Effector memory CD8-positive, alpha-beta T cell (primary cell): ENCODE data around the gene SARNP.
"Not testable (repeated sequence)": the region's sequence is repeated elsewhere in the genome, so short reads cannot be mapped to it uniquely, and the experiment has no call there.

ENCODE experiments used
- ATAC-seq: fragments of 150-1000 bp; cut with Tn5 transposase; replicated peaks from 2 replicates; pipeline ENCODE4 v1.10.0; 2021; ENCODE audit warnings: mild to moderate bottlenecking, moderate library complexity
- DNase-seq, 3 experiments: peaks; one replicate each; pipeline ENCODE4 v3.0.0; 2021
- H3K27ac Mint-ChIP-seq, 2 donors: one replicate each; pipeline ENCODE4 v1.8.0; 2022; ENCODE audit warnings: mild to moderate bottlenecking in 2 of 2, mixed read lengths in 2 of 2, moderate library complexity in 2 of 2
- H3K27me3 Mint-ChIP-seq, 2 donors: one replicate each; pipeline ENCODE4 v1.8.0; 2022; ENCODE audit warnings: mixed read lengths in 2 of 2
- H3K36me3 Mint-ChIP-seq: one replicate; pipeline ENCODE4 v1.8.0; 2022; ENCODE audit warnings: mild to moderate bottlenecking, moderate library complexity, mixed read lengths; ENCODE audit not compliant: insufficient read depth
- H3K4me1 Mint-ChIP-seq, 2 donors: one replicate each; pipeline ENCODE4 v1.8.0; 2022; ENCODE audit warnings: low read depth in 2 of 2, mixed read lengths in 2 of 2
- H3K4me3 Mint-ChIP-seq, 2 donors: one replicate each; pipeline ENCODE4 v1.8.0; 2022; ENCODE audit warnings: mild to moderate bottlenecking in 2 of 2, mixed read lengths in 2 of 2, moderate library complexity in 2 of 2
- H3K9me3 Mint-ChIP-seq, 2 donors: one replicate each; pipeline ENCODE4 v1.8.0; 2022; ENCODE audit warnings: mixed read lengths in 2 of 2

SARNP gene

DNA sequence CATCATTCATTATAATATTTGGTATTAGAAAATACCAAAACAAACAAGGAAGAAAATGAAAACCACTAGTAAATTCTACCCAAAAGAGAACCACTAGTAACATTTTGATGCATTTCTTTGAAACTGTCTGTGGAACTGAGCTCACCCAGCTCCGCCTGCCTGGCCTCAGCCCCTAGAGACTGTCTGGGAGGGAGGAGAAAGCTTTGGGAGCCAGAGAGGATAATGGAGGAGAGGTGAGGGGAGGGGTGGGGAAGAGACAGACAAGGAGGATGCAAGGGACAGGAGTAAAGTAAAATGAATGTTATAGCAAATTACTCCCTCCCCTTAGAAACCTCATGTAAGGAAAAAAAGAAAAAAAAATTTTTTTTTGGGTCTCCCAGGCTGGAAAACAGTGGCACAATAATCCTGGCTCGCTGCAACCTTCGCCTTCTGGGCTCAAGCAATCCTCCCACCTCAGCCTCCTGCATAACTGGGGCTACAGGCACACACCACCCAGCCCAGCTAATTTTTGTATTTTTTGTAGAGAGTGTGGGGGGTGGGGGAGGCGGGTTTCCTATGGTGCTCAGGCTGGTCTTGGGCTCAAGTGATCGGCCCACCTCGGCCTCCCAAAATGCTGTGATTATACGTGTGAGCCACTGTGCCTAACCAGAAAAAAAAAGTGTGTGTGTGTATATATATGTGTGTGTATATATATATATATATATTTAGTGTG, 28.4 kb upstream of the SARNP start:
- Mint-ChIP-seq H3K4me1 (no peaks in the 10 kb centered on the region), H3K36me3 (no peaks in the 10 kb centered on the region), H3K9me3 (no peaks in the 10 kb centered on the region), H3K27me3 (peaks cover 22 to 28% of the 10 kb centered on the region in 2 donors), H3K27ac (peak overlapping the region in 1 of 2 donors; percentile 78), H3K4me3 (no peak overlapping the region)
- ATAC-seq (no peak), DNase-seq (no peak)

DNA sequence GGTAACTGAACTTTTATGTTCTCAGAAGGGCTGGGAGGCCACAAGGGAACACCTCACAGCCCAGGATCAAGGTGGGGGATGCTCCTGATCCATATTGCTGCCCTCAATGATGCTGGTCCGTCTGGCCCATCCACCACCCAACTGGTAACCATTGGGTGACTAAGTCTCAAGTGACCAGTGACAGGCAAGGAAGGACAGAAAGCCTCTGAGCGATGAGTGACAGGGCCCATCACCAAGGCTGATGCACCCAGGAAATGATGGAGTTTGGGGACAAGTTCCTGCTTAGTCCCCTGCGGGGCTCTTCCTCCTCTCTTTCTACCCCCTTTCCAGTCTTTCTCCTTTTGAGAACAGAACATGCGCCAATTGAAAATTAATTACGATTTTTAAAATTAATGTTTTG, 27.8 kb upstream of the SARNP start:
- Mint-ChIP-seq H3K27me3 (peaks cover 17 to 22% of the 10 kb centered on the region in 2 donors), H3K36me3 (no peaks in the 10 kb centered on the region), H3K27ac (no peak overlapping the region), H3K4me3 (no peak overlapping the region), H3K9me3 (no peaks in the 10 kb centered on the region), H3K4me1 (no peaks in the 10 kb centered on the region)
- ATAC-seq (no peak), DNase-seq (no peak)

DNA sequence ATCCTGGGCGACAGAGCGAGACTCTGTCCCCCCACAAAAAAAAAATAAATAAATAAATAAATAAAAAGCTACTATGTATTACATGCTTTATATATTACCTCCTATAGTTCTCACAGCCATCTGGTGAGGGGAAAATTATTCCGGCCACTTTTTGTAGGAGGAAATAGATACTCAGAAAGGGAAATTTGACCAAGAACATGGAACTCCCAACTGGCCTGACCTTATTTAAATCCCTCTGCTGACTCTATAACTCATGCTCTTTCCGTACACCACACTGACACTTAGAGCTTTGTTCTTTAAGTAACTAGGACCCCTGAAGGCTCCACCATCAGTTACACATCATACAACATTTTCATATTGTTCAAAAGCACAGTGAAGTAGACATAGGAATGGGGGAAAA, 27.4 kb upstream of the SARNP start:
- no peaks in the 10 kb centered on the region for H3K4me1 Mint-ChIP-seq
- peaks cover 13 to 18% of the 10 kb centered on the region in 2 donors for H3K27me3 Mint-ChIP-seq
- H3K27ac Mint-ChIP-seq, result no peak overlapping the region
- H3K4me3 Mint-ChIP-seq, result no peak overlapping the region
- no peaks in the 10 kb centered on the region for H3K36me3 Mint-ChIP-seq
- H3K9me3 Mint-ChIP-seq, result no peaks in the 10 kb centered on the region
- no peak for ATAC-seq
- DNase-seq, result no peak

DNA sequence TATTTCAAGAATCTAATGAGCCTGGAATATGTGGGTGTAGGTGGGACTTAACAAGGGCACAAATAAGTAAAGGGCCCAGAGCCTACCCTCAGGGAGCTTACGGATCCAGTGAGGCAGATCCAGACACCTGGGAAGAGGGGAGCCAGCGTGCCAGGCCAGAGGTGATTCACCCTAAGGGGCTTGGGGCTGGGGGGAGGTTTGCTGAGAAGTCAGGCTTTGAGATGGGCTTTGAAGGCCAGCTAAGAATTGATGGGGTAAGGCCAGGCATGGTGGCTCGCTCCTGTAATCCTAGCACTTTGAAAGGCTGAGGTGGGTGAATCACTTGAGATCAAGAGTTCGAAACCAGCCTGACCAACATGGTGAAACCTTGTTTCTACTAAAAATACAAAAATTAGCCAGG, 25.9 kb upstream of the SARNP start:
- H3K9me3 Mint-ChIP-seq, result no peaks in the 10 kb centered on the region
- H3K36me3 Mint-ChIP-seq, result no peaks in the 10 kb centered on the region
- DNase-seq, result no peak
- ATAC-seq, result no peak
- peaks cover 5 to 14% of the 10 kb centered on the region in 2 donors for H3K27me3 Mint-ChIP-seq
- no peak overlapping the region for H3K4me3 Mint-ChIP-seq
- no peak overlapping the region for H3K27ac Mint-ChIP-seq
- no peaks in the 10 kb centered on the region for H3K4me1 Mint-ChIP-seq

DNA sequence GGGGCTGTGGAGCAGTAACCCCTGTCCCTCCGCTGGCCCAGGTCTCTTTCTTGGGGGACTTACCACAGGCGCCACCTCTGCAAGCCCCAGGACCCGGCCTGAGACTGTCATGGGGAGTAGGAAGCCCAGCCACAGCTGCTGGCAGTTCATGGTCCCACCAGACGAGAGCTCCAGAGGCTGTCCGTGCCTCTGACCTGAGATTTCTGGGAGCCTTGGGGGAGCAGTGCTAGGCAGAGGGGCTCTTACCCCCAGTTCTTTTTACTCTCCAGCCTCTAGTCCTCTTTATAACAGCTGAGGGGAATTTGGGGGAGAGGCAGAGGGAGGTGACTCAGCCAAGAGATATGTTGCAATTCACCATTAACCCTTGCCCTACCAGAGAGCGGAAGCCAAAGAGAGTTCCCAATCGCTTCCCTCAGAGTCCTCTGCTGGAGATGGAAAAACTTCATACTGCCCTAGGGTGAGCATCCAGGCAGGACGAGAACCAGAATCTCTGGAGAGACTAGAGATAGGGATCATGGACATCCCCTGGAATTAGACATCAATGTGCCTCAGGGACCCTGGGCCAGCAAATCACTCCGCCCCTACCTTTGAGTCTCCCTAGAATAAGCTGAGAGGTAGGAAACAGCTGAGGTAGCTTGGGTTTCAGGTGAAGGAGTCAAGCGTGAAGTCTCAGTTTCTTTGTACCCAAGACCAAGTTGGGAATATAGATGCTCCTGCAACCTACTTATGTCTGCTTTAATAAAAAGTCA, 25.3 kb upstream of the SARNP start, which contains the start of gene MMP19:
Gene MMP19, minus strand, starts transcription at position 256 of the 749 bp plus-strand sequence. Its CDS starts 106 bp downstream, at position 150.
- no peak within 1 kb of the TSS for H3K4me3 Mint-ChIP-seq
- no peak for ATAC-seq
- H3K9me3 Mint-ChIP-seq, result no peaks in the 10 kb centered on the region
- no peak within 1 kb of the TSS for H3K27ac Mint-ChIP-seq
- H3K36me3 Mint-ChIP-seq, result no peaks in the 10 kb centered on the region
- H3K27me3 Mint-ChIP-seq, result peaks cover 5 to 19% of the 10 kb centered on the region in 2 donors
- no peaks in the 10 kb centered on the region for H3K4me1 Mint-ChIP-seq
- DNase-seq, result no peak

DNA sequence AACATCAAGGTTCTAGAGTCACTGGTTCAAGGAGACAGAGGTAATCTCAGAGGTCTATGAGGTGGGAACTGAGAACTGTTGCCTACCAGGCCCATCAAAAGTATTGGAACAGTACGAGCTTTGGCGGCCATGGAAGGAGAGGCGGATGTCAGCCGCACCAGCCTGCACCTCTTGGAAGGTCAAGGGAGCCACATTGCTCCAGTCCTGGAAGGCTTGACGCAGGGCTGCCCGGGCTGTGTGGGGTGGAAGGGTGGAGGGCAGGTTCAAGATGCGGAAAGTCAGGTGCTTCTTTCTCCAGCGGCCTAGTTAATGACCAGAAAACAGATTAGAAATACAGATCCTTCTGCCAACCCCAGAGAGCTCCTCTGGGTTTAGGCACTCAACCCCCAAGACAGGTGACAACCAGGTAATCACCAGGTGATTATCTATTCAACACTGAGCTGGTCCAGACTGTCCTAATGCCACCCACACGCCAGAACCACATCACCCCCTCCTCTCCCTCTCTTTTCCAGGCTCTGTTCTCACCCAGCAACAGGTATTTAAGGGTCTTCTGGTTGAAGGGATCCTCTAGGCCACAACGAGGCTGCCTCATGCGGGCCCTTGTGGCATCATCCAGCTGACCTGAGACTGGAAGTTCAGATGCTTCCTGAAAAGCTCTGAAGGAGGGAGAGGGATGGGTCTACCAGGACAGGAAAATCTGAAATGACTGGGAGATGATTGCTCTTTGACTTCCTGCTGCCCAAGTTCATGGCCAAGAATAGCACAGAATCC, 23.2 kb upstream of the SARNP start:
- Mint-ChIP-seq H3K27ac (no peak overlapping the region), H3K36me3 (no peaks in the 10 kb centered on the region), H3K4me3 (no peak overlapping the region), H3K4me1 (no peaks in the 10 kb centered on the region), H3K27me3 (peaks cover 5 to 21% of the 10 kb centered on the region in 2 donors), H3K9me3 (no peaks in the 10 kb centered on the region)
- DNase-seq (no peak), ATAC-seq (no peak)

DNA sequence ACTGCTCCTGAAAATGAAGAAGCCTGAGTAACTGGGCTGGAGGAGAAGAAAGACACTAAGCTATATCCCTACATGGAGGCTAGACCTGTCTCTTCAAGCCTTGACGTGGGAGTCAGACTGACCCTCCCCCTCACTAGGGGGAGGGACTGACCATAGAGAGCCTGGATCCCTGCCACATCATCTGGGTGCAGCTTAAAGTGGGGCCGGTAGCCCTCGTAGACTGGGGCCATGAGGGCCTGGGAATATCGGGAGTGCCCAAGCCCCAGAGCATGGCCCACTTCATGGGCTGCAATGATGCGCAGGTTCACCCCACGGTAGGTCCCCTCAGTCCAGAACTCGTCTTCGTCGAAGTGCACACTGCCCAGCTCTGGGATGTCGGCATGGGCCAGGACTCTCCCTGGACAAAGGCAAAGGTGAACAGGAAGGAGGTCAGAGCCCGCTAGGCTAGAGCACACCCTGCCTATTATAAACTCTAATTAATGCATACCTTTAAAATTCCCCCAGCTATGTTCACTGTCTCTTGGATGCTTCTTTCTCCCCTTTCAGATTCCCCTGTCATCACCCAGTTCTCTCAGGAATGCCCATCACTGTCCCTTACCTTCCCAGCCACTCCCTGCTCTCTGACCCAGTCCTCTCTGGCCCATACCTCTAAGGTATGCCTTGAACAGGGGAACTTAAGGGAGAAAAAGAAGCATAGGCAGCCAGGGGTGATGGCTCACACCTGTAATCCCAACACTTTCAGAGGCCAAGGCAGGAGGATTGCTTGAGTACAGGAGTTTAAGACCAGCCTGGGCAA, 22.0 kb upstream of the SARNP start:
- DNase-seq (no peak), ATAC-seq (no peak)
- Mint-ChIP-seq H3K4me3 (no peak overlapping the region), H3K27ac (no peak overlapping the region), H3K36me3 (no peaks in the 10 kb centered on the region), H3K4me1 (no peaks in the 10 kb centered on the region), H3K27me3 (peaks cover 5 to 21% of the 10 kb centered on the region in 2 donors), H3K9me3 (no peaks in the 10 kb centered on the region)

DNA sequence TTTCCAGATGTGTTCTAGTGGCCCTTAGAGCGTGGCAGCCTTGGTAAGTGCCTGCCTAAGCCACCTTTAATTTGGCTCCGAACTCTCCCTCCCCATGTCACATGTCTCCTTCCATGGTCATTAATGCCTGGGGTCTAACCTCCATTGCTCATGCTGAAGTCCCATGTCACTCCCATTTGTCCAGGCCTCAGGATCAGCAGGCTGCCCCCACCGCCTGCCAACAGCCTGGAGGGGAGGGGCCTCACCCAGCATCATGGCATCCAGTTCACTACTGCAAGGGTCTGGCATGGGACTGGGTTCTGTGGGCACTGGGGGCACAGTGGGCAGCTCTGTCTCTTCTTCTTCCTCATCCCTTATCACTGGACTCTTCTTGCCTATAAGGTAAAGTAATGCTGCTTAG, 20.8 kb upstream of the SARNP start:
- ATAC-seq (no peak), DNase-seq (no peak)
- Mint-ChIP-seq H3K9me3 (no peaks in the 10 kb centered on the region), H3K4me1 (peaks cover 0 to 2% of the 10 kb centered on the region in 2 donors), H3K27ac (no peak overlapping the region), H3K4me3 (no peak overlapping the region), H3K36me3 (no peaks in the 10 kb centered on the region), H3K27me3 (peaks cover 5 to 21% of the 10 kb centered on the region in 2 donors)

DNA sequence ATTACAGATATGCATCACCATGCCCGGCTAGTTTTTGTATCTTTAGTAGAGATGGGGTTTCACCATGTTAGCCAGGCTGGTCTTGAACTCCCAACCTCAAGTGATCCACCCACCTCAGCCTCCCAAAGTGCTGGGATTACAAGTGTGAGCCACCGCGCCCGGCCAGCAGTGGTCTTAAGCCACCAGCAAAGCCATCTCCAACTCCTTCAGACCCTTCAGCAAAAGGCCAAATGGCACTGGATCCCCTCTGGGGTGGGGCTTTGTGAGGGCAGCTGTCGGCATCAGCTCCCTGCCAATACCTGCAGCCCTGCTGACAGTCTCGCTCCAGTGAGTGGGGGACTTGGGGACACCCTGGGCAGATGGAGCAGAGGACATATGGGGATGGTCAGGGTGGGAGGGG, 16.9 kb upstream of the SARNP start:
- peaks cover 0 to 11% of the 10 kb centered on the region in 2 donors for H3K27me3 Mint-ChIP-seq

DNA sequence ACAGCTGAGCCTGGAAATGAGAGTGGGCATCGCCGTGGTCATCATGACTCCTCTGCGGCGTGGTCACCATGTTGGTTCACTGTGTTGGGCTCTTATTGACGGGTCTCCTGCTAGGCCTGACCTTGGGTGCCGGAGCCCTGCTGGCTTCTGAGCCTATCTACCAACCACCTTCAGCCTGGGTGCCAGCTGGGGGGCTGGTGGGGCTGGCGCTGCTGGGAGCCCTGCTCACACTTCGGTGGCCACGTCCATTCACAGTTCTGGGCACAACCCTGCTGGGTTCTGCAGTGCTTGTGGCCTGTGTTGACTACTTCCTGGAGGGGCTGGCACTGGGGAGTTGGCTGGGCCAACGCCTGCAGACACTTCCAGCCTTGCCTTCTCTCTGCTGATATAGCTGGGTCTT, 15.5 kb upstream of the SARNP start:
- Mint-ChIP-seq H3K36me3 (peaks cover 16% of the 10 kb centered on the region), H3K4me3 (no peak overlapping the region), H3K9me3 (no peaks in the 10 kb centered on the region), H3K27ac (peak overlapping the region in 1 of 2 donors; percentile 30), H3K27me3 (peaks cover 0 to 4% of the 10 kb centered on the region in 2 donors), H3K4me1 (peaks cover 22 to 24% of the 10 kb centered on the region in 2 donors)
- no peak for ATAC-seq
- DNase-seq, result no peak

More for the DNA sequence above, 16.9 kb upstream of the SARNP start:
- not testable (repeated sequence) for H3K36me3 Mint-ChIP-seq, H3K27ac Mint-ChIP-seq, H3K9me3 Mint-ChIP-seq, DNase-seq, H3K4me3 Mint-ChIP-seq, ATAC-seq
- H3K4me1 Mint-ChIP-seq, result peaks cover 18 to 19% of the 10 kb centered on the region in 2 donors

DNA sequence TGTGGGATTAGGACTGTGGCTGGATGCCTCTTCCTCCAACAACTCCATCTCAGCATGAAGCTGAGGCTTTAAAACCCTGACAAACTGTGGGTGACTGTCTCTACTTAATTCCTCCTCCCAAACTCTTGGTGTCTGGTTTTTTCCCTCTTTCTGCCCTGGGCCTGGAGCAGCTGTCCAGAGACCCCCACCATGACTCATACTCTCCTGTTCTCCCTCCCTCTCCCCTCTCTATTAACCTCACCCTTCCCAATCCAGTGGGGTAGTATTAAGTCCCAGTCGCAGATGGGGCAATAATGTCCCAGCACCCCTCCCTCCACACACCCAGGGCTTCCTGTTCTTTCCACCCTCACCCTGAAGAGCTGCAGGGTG, 13.9 kb upstream of the SARNP start:
- peak overlapping the region; percentile 96 to 99 for H3K4me3 Mint-ChIP-seq
- H3K4me1 Mint-ChIP-seq, result peaks cover 34 to 37% of the 10 kb centered on the region in 2 donors
- no peaks in the 10 kb centered on the region for H3K9me3 Mint-ChIP-seq
- no peaks in the 10 kb centered on the region for H3K27me3 Mint-ChIP-seq
- H3K36me3 Mint-ChIP-seq, result peaks cover 16% of the 10 kb centered on the region
- no peak for ATAC-seq
- no peak for DNase-seq
- H3K27ac Mint-ChIP-seq, result peak overlapping the region in 1 of 2 donors; percentile 90

DNA sequence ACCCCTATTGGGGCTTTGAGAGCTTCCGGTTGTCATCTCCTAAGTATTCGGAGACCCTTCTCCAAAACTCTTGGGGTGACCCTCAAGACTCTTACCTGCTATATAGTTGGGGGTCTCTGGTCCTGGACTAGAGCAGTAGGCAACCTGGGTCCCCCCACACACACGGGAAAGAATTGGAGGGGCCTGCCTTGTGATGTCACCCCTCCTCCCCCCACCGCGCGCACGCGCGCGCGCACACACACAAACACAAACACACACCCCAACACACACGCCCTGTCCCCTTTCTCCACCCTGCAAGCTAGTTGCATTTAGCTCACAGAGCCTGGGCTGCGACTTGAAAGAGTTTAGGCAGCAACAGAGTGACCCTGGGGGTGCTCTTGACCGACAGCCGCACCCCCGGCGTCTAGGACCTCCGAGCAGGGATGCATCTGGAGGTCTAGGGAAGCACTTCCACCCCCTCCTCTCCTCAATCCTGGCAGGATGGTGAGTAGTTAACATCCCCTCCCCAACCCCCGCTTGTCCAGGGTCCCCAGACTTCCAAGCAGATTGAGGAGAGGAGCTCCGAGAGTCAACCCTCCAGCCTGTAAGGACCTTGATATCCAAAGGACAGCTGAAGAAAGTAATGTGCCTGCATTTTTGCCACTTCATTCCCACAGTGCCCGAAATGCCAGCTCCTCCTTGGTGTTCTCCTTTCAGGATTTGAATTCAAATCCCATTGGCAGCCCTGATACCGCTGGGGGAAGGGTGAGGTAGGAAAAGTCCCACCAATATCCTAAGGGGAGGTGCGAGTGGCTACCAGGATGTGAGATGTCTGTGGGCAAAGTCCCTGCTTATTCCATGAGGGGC, 13.3 kb upstream of the SARNP start:
- no peak for ATAC-seq
- peak overlapping the region; percentile 96 to 99 for H3K4me3 Mint-ChIP-seq
- peak in 2 of 3 experiments; percentile 25 to 37 for DNase-seq
- peaks cover 16% of the 10 kb centered on the region for H3K36me3 Mint-ChIP-seq
- no peaks in the 10 kb centered on the region for H3K27me3 Mint-ChIP-seq
- peaks cover 40 to 42% of the 10 kb centered on the region in 2 donors for H3K4me1 Mint-ChIP-seq
- H3K27ac Mint-ChIP-seq, result peak overlapping the region; percentile 88 to 90
- no peaks in the 10 kb centered on the region for H3K9me3 Mint-ChIP-seq
